HEK293 (cell line): ENCODE results near the gene ANXA1.

Experiments
- INSM2 ChIP-seq: fragments of 450-650 bp; formaldehyde crosslinking; IDR thresholded peaks from 2 replicates; pipeline ENCODE4 v1.5.1; 2016; ENCODE audit warnings: missing biosample characterization, missing genetic modification characterization
- PRDM10 ChIP-seq: fragments of 450-650 bp; formaldehyde crosslinking; IDR thresholded peaks from 2 replicates; pipeline ENCODE4 v1.5.1; 2016; ENCODE audit warnings: missing biosample characterization, missing genetic modification characterization
- RBAK ChIP-seq: fragments of 450-650 bp; formaldehyde crosslinking; IDR thresholded peaks from 2 replicates; pipeline ENCODE4 v1.5.1; 2016; ENCODE audit warnings: missing biosample characterization, missing genetic modification characterization
- TCF7L2 ChIP-seq: IDR thresholded peaks from 2 replicates; pipeline ENCODE4 v1.6.1; 2011; ENCODE audit warnings: low read depth, mild to moderate bottlenecking, inconsistent platforms, low read length, moderate library complexity, borderline replicate concordance
- ZNF138 ChIP-seq: fragments of 450-650 bp; formaldehyde crosslinking; IDR thresholded peaks from 2 replicates; pipeline ENCODE4 v1.5.1; 2016; ENCODE audit warnings: missing biosample characterization, missing genetic modification characterization, borderline replicate concordance
- ZNF423 ChIP-seq: fragments of 450-650 bp; formaldehyde crosslinking; IDR thresholded peaks from 2 replicates; pipeline ENCODE4 v1.5.1; 2016; ENCODE audit warnings: missing biosample characterization, missing genetic modification characterization
- ZNF530 ChIP-seq: fragments of 450-650 bp; formaldehyde crosslinking; IDR thresholded peaks from 2 replicates; pipeline ENCODE4 v1.5.1; 2016; ENCODE audit warnings: low read depth, missing biosample characterization, missing genetic modification characterization
- ZNF629 ChIP-seq: fragments of 450-650 bp; formaldehyde crosslinking; IDR thresholded peaks from 2 replicates; pipeline ENCODE4 v1.5.1; 2017; ENCODE audit warnings: missing biosample characterization, missing genetic modification characterization
- ZSCAN18 ChIP-seq: fragments of 450-650 bp; formaldehyde crosslinking; IDR thresholded peaks from 2 replicates; pipeline ENCODE4 v1.5.1; 2016; ENCODE audit warnings: missing biosample characterization, missing genetic modification characterization
- TF ChIP-seq, protein P1 (sequence below): fragments of 450-650 bp; formaldehyde crosslinking; IDR thresholded peaks from 2 replicates; pipeline ENCODE4 v1.5.1; 2016; ENCODE audit warnings: missing biosample characterization, missing genetic modification characterization
- TF ChIP-seq, protein P2 (sequence below): fragments of 450-650 bp; formaldehyde crosslinking; IDR thresholded peaks from 2 replicates; pipeline ENCODE4 v1.5.1; 2016; ENCODE audit warnings: missing biosample characterization, missing genetic modification characterization

DNA sequence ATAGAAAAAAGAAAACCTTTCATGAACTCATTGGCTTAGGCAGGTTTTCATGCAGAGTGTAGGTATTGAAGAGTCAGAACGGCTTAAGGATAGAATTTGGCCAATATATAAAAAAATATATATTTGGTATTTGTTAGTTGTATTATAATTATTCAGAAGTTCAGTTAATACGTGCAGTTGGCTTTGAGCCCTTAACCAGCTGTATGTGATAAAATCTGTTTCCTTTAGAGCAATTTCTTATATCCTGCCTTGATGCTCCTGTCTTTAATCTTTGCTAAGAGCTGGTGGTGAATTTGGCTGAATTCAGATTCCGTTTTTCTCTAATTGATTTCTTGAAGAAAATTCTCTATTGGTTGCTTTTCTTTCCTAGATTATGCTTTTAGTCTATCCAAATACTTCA is 3.7 kb downstream of the ANXA1 start:
- TF ChIP-seq INSM2 (tag by site-specific recombination) (no peak), ZSCAN18 (no peak), RBAK (tag by site-specific recombination) (no peak), ZNF423 (tag by site-specific recombination) (no peak), ZNF138 (tag by site-specific recombination) (no peak), ZNF530 (tag by site-specific recombination) (no peak), TCF7L2 (no peak), ZNF629 (tag by site-specific recombination) (no peak), PRDM10 (no peak)
- TF ChIP-seq, protein P1, sequence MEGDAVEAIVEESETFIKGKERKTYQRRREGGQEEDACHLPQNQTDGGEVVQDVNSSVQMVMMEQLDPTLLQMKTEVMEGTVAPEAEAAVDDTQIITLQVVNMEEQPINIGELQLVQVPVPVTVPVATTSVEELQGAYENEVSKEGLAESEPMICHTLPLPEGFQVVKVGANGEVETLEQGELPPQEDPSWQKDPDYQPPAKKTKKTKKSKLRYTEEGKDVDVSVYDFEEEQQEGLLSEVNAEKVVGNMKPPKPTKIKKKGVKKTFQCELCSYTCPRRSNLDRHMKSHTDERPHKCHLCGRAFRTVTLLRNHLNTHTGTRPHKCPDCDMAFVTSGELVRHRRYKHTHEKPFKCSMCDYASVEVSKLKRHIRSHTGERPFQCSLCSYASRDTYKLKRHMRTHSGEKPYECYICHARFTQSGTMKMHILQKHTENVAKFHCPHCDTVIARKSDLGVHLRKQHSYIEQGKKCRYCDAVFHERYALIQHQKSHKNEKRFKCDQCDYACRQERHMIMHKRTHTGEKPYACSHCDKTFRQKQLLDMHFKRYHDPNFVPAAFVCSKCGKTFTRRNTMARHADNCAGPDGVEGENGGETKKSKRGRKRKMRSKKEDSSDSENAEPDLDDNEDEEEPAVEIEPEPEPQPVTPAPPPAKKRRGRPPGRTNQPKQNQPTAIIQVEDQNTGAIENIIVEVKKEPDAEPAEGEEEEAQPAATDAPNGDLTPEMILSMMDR (tag by site-specific recombination) = no peak
- TF ChIP-seq, protein P2, sequence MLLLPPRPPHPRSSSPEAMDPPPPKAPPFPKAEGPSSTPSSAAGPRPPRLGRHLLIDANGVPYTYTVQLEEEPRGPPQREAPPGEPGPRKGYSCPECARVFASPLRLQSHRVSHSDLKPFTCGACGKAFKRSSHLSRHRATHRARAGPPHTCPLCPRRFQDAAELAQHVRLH = no peak
